ENCODE measurements around the gene RHBDL1.

The RHBDL1 gene

GRCh38 chr16:636206-637080 is 39.0 kb upstream of the RHBDL1 start, which contains the start of gene METTL26:
METTL26 (minus strand) TSS chr16:636305; CDS start chr16:636290, 15 bp downstream.
- Histone ChIP-seq H3K9me3 (ENCODE audit: control insufficient read depth, insufficient read depth, low read depth, low read length) (no peaks in the 10 kb centered on the region), H3K36me3 (ENCODE audit: control insufficient read depth in 2 of 2, insufficient read depth in 1 of 2, low read length in 2 of 2) (peaks cover 0 to 20% of the 10 kb centered on the region in 2 experiments; a peak in 1 of 3 replicates), H3K27ac (ENCODE audit: extremely low read depth, low read depth, low read length) (peak within 1 kb of the TSS; percentile 82), H3K4me3 (ENCODE audit: low read depth, low read length) (peak within 1 kb of the TSS; percentile 87), H3K4me1 (ENCODE audit: control insufficient read depth, insufficient read depth, low read length) (peaks cover 5% of the 10 kb centered on the region; the same call in 1 of the 2 replicates)
- CTCF ChIA-PET: interaction anchor here (1.2 to 1.5 kb wide), 3 partner anchors 11 to 46 kb away, joined by 3 to 6 read pairs (median 5); no protein-coding TSS in a partner anchor
- POLR2A ChIA-PET: interaction anchor here (0.6 to 2.0 kb wide), 14 partner anchors 11 to 109 kb away, joined by 3 to 10 read pairs (median 4); partner anchors contain the start of genes CAPN15, JMJD8 and WDR90
- TF ChIP-seq ZNF596 (tag by site-specific recombination; IDR thresholded peaks at IDR 0.05): peak; percentile 30
- no peak for TF ChIP-seq KLF7 (tag by site-specific recombination; IDR thresholded peaks at IDR 0.05; ENCODE audit: borderline replicate concordance)
- no peak for TF ChIP-seq GLI2 (tag by site-specific recombination; IDR thresholded peaks at IDR 0.05; ENCODE audit: borderline replicate concordance, low read depth)
- no peak; the same call in 1 of the 2 replicates for TF ChIP-seq GLIS1 (tag by site-specific recombination; IDR thresholded peaks at IDR 0.05)
- TF ChIP-seq ZBTB6 (tag by site-specific recombination; IDR thresholded peaks at IDR 0.05): no peak; the same call in none of the 2 replicates
- peak; percentile 81 for TF ChIP-seq PBX3 (CRISPR knock-in tag; IDR thresholded peaks at IDR 0.05)
- peak; percentile 48; the same call in 1 of the 2 replicates for TF ChIP-seq ZNF184 (tag by site-specific recombination; IDR thresholded peaks at IDR 0.05)
- peak; percentile 79 for TF ChIP-seq ZFP37 (tag by site-specific recombination; IDR thresholded peaks at IDR 0.05)
- no peak for TF ChIP-seq ZNF169 (tag by site-specific recombination; IDR thresholded peaks at IDR 0.05)
- 0 out of 2 replicates have a peak, but pooled peaks have one; percentile 31 for TF ChIP-seq YY2 (tag by site-specific recombination; IDR thresholded peaks at IDR 0.05)
- peak; percentile 99 for TF ChIP-seq ZBTB8A (tag by site-specific recombination; IDR thresholded peaks at IDR 0.05)
- TF ChIP-seq ZSCAN23 (tag by site-specific recombination; IDR thresholded peaks at IDR 0.05): 0 out of 2 replicates have a peak, but pooled peaks have one; percentile 13
- TF ChIP-seq ZNF670 (tag by site-specific recombination; IDR thresholded peaks at IDR 0.05; ENCODE audit: low read depth): no peak
- no peak for TF ChIP-seq ZNF350 (tag by site-specific recombination; IDR thresholded peaks at IDR 0.05)
- no peak for TF ChIP-seq ZNF311 (tag by site-specific recombination; IDR thresholded peaks at IDR 0.05; ENCODE audit: borderline replicate concordance)
- TF ChIP-seq ZNF10 (tag by site-specific recombination; IDR thresholded peaks at IDR 0.05): no peak
- no peak for TF ChIP-seq ZNF677 (tag by site-specific recombination; IDR thresholded peaks at IDR 0.05)
- no peak for TF ChIP-seq ZNF747 (tag by site-specific recombination; IDR thresholded peaks at IDR 0.05)
- TF ChIP-seq ZNF140 (tag by site-specific recombination; IDR thresholded peaks at IDR 0.05): no peak
- TF ChIP-seq ZNF121 (tag by site-specific recombination; IDR thresholded peaks at IDR 0.05): no peak
- no peak for TF ChIP-seq ZNF830 (tag by site-specific recombination; IDR thresholded peaks at IDR 0.05; ENCODE audit: low read depth)
- peak; percentile 38; the same call in 1 of the 2 replicates for TF ChIP-seq ZNF513 (tag by site-specific recombination; IDR thresholded peaks at IDR 0.05)
- peak; percentile 49; the same call in 1 of the 2 replicates for TF ChIP-seq REST (tag by site-specific recombination; IDR thresholded peaks at IDR 0.05)
- no peak for TF ChIP-seq ZNF555 (tag by site-specific recombination; conservative IDR thresholded peaks at IDR 0.05)
- TF ChIP-seq ZNF335 (tag by site-specific recombination; conservative IDR thresholded peaks at IDR 0.05): peak; percentile 98
- TF ChIP-seq KLF16 (tag by site-specific recombination; IDR thresholded peaks at IDR 0.05): peak; percentile 96
- no peak for TF ChIP-seq ZNF146 (tag by site-specific recombination; IDR thresholded peaks at IDR 0.05)
- 0 out of 2 replicates have a peak, but pooled peaks have one; percentile 16 for TF ChIP-seq ZSCAN5A (tag by site-specific recombination; IDR thresholded peaks at IDR 0.05)
